GM21381 (cell line): ENCODE measurements around the gene SCN1B.

ENCODE experiments used
- ATAC-seq: cut with Tn5 transposase; IDR thresholded peaks from one replicate; pipeline ENCODE4 v1.9.1; 2021; ENCODE audit warnings: mild to moderate bottlenecking, moderate library complexity; ENCODE audit not compliant: unreplicated experiment

SCN1B gene

DNA sequence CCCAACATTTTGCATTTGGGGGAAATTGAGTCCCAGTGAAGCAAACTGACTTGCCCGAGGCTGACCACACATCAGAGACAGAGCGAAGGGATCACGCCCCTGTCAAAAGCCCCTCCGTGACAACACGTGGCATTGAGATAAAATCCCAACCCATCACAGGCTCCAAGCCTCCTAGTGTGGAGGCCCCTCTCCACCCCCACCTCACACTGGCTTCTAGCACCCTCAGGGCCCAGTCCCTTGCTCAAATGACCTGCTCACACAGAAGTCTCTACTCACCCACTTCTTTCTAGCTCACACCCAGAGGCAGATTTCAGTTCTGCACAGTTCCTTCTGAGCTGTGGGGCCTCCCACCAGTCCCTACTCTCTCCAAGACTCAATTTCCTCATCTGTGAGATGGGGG, 21.5 kb downstream of the SCN1B start:
- no peak for ATAC-seq

DNA sequence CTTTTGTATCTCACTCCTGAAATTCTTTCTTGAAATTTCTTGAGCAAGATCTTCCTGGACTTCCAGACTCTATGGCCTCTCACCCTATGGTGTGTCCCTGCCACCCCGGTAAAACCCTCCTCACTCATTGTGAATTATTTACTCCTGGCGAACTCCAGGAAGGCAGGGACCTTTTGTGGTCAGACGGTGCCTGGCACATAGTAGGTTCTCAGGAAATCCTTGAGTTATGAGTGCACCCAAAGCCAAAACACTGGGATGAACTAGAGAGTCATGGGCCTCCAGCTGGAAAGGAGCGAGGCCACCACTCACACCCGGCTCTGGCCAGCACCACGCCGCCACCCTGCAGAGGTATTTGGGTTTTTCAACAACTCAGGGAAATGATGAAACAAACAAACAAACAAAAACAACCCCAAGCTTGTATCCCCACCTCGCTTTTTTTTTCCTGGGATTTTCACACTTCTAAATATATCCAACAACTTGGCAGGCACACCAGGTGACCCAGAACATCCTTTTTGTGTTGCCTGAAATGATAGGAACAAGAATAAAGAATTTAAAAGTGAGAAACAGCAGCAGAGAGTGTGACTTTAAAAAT, 22.4 kb downstream of the SCN1B start:
- no peak for ATAC-seq

- no peak for ATAC-seq
These were observed 23.5 kb downstream of the SCN1B start for GRCh38 chr19:35053667-35054293.

- no peak for ATAC-seq
These were observed 24.4 kb downstream of the SCN1B start for GRCh38 chr19:35054626-35055025.

GRCh38 chr19:35055715-35056179, 25.5 kb downstream of the SCN1B start:
- ATAC-seq, result no peak

- ATAC-seq, result no peak
These were observed 26.3 kb downstream of the SCN1B start for GRCh38 chr19:35056513-35057063.

GRCh38 chr19:35058370-35058769, 28.1 kb downstream of the SCN1B start:
- ATAC-seq, result no peak

GRCh38 chr19:35059006-35059798, 28.9 kb downstream of the SCN1B start:
- ATAC-seq, result no peak

DNA sequence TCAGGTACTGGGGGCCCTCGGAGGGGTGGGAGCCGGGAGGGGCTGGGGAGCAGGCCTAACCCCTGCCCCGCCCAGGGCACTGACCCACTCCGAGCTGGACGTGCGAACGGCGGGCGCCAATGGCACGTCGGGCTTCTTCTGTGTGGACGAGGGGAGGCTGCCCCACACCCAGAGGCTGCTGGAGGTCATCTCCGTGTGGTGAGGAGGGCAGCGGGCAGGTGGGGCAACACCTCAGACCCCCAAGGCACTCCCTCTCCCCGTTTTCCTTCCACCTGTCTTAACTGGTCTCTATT, 29.5 kb downstream of the SCN1B start:
- ATAC-seq, result no peak

DNA sequence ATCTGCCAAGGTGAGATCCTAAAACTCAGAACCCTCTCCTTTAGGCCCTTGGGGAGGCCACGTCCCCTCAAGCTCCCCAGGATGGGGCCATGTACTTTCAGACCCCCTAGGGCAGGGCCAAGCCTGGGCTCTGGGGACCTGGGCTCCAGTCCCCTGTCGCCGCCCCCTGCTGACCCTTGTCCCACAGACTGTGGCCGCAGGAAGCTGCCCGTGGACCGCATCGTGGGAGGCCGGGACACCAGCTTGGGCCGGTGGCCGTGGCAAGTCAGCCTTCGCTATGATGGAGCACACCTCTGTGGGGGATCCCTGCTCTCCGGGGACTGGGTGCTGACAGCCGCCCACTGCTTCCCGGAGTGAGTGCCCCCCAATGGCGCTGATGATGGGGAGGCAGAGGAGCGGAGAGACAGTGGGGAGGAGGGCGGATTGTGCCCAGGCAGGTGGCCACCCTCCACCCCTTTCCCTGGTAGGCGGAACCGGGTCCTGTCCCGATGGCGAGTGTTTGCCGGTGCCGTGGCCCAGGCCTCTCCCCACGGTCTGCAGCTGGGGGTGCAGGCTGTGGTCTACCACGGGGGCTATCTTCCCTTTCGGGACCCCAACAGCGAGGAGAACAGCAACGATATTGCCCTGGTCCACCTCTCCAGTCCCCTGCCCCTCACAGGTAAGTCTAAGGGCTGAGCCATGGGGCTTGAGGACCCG, 30.0 kb downstream of the SCN1B start:
- no peak for ATAC-seq

DNA sequence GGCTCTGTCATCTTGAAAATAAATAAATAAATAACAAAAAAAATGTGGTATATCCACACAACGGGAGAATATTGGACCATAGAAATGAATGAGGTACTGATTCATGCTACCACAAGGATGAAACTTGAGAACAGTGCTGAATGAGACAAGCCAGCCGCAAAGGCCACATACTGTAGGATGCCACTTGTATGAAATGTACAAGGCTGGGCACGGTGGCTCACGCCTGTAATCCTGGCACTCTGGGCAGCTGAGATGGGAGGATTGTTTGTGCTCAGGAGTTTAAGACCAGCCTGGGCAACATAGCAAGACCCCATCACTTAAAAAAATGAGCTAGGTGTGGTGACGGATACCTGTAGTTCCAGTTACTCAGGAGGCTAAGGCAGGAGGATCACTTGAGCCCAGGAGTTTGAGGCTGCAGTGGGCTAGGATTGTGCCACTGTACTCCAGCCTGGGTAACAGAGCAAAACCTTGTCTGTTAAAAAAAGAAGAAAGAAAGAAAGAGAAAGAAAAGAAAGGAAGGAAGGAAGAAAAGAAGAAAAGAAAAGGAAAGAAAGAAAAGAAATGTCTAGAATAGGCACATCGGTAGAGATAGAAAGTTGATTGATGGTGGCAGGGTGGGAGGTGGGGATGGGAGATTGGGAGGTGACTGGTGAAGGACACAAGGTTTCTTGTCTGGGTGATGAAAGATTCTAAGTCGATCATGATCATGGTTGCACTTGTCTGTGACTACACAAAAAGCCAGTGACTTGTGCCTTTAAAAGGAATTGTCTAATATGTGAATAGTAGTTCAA, 31.5 kb downstream of the SCN1B start:
- ATAC-seq, result no peak

DNA sequence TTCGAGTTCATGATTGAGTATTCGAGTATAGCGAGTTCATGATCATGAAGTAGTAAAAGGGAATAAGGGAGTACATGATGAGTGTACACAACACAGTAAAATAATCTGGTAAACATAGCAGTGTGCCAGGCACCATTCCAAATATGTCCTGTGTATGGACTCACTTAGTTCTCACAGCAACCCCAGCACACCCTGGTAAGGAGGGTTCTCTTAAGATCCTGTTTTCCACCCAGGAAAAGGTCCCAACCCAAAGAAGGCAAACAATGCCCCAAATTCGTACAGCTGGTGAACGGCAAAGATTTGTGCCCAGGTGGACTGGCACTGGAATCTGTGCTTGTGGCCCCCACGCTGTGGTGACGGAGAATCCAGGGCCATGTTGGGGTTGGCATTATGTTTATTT, 32.7 kb downstream of the SCN1B start:
- ATAC-seq, result no peak

- ATAC-seq, result no peak
These were observed 33.9 kb downstream of the SCN1B start for GRCh38 chr19:35063940-35064818.

DNA sequence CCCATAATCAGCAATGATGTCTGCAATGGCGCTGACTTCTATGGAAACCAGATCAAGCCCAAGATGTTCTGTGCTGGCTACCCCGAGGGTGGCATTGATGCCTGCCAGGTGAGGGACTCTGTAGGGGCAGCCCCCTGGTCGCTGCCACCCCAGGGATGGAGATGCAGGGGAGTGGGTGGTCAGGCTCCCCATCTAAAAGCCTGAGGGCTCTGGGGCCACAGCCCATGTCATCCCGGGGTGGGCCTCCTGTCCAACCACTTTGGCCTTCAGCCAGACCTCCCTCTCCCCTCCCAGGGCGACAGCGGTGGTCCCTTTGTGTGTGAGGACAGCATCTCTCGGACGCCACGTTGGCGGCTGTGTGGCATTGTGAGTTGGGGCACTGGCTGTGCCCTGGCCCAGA, 35.3 kb downstream of the SCN1B start:
- no peak for ATAC-seq

- ATAC-seq, result no peak
These were observed 35.9 kb downstream of the SCN1B start for GRCh38 chr19:35066121-35066520.

DNA sequence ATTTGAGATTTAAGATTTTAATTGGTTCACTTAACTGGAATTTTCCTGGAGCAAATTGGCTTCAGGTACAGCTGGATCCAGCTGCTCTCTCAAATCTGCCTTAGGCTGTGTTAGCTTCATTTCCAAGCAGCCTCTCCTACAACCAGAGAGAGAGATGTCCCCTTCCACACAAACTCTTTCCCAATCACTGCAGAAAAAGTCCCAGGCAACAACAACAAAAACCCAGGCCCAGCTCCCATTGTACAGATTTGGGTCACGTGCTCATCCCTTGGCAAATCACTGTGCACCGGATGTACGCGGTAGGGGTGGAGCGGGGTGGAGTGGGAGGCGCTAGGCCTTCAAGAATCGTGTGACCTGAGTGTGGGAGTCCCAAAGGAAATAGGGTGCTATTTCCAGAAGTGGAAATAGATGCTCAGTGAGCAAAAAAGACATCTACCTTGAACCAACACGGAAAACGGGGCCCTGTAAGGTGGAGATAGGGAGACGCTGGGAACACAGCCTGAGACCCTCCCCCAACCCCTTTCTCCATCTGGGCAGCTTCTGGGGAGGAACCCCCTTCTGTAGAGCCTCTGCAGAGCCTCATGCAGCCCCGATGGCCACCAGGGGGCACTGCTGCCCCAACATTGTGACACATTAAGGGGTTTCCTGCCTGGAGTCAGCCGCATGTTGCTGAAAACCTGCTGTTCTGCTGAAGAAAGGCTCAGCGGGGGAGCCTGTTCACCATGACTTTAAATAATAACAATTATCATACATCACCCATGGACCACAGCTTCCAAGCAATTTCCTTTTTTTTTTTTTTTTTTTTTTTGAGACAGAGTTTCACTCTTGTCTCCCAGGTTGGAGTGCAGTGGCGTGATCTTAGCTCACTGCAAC, 36.7 kb downstream of the SCN1B start:
- peak; percentile 80 for ATAC-seq

GRCh38 chr19:35068941-35069634, 38.8 kb downstream of the SCN1B start:
- ATAC-seq, result no peak

DNA sequence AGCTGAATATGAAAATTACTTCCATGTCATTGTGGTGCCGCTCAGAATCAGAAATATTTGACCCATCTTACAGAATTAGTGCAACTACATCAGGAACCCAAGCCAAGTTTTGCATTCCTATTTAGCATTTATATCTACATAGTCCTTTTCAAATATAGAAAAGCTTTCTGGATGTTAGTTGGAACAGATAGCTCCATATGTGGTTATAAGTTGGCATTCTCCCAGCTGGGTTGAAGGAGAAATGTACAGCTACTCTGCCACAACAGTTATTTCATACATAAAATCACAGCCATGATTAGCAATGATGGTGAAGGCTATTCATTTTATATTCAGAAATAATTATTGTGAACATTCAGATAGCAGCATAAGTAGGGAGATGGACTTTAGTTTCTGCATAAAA, 39.4 kb downstream of the SCN1B start:
- ATAC-seq, result no peak
